Karpas-422 (cell line): Measurements from ENCODE around the gene HECTD2. TPM values are rescaled to one million over a fixed set of nuclear protein-coding genes. Genes with fewer than 3 reads are reported as not detected.

ENCODE experiments used
- DNase-seq: peaks from one replicate; pipeline ENCODE4 v3.0.0-alpha.2; 2015
- H2AFZ ChIP-seq: fragments of 200-600 bp; sonication (generic); 2 replicates; pipeline ENCODE4 v1.6.1; 2014; ENCODE audit warnings: antibody characterized with exemption, low read length, mixed read lengths
- H3K27ac ChIP-seq: fragments of 200-600 bp; sonication (generic); 2 replicates; pipeline ENCODE4 v1.5.1; 2014; ENCODE audit warnings: mild to moderate bottlenecking, low read length, moderate library complexity
- H3K27me3 ChIP-seq: fragments of 200-600 bp; sonication (generic); 2 replicates; pipeline ENCODE4 v1.6.1; 2014; ENCODE audit warnings: low read length, mixed read lengths
- H3K36me3 ChIP-seq: fragments of 200-600 bp; sonication (generic); 2 replicates; pipeline ENCODE4 v1.6.1; 2014; ENCODE audit warnings: low read length, mixed read lengths; ENCODE audit not compliant: insufficient read depth
- H3K4me1 ChIP-seq: fragments of 200-600 bp; sonication (generic); 2 replicates; pipeline ENCODE4 v1.6.1; 2014; ENCODE audit warnings: mild to moderate bottlenecking, low read length, mixed read lengths
- H3K4me2 ChIP-seq: fragments of 200-600 bp; sonication (generic); 2 replicates; pipeline ENCODE4 v1.6.1; 2014; ENCODE audit warnings: low read length, low read depth, mild to moderate bottlenecking; ENCODE audit not compliant: poor library complexity, severe bottlenecking
- H3K4me3 ChIP-seq: fragments of 200-600 bp; sonication (generic); 2 replicates; pipeline ENCODE4 v1.5.1; 2014; ENCODE audit warnings: mild to moderate bottlenecking, antibody characterized with exemption, low read length, mixed read lengths
- H3K79me2 ChIP-seq: fragments of 200-600 bp; sonication (generic); 2 replicates; pipeline ENCODE4 v1.6.1; 2014; ENCODE audit warnings: mild to moderate bottlenecking, low read length, mixed read lengths
- H3K9ac ChIP-seq: fragments of 200-600 bp; sonication (generic); 2 replicates; pipeline ENCODE4 v1.6.0; 2014; ENCODE audit warnings: low read length
- H3K9me2 ChIP-seq: fragments of 200-600 bp; sonication (generic), shearing (Covaris generic); replicated peaks from 2 replicates; pipeline ENCODE4 v1.6.0; 2014; ENCODE audit warnings: mild to moderate bottlenecking, low read length, moderate library complexity; ENCODE audit not compliant: insufficient read depth
- H3K9me3 ChIP-seq: fragments of 300-700, 200-600 bp; sonication (generic); 2 replicates; pipeline ENCODE4 v1.6.1; 2014; ENCODE audit warnings: low read length, mixed read lengths
- H4K20me1 ChIP-seq: fragments of 200-600 bp; sonication (generic); 2 replicates; pipeline ENCODE4 v1.6.1; 2014; ENCODE audit warnings: mild to moderate bottlenecking, antibody characterized with exemption, low read length, low read depth; ENCODE audit not compliant: insufficient read depth
- small RNA-seq: library from RNA; depleted of rRNA; stranded (forward); fragments of <200 nt; gene quantifications from one replicate; pipeline ENCODE3, GENCODE V24; 2014
- total RNA-seq: library from RNA; depleted of rRNA; stranded (reverse); fragments of >200 nt; shearing (Covaris generic); gene quantifications from 2 replicates; pipeline ENCODE4 v1.2.3, GENCODE V29; 2014; ENCODE audit warnings: low replicate concordance; rRNA removed

The HECTD2 gene
- total RNA-seq, 1 experiment from 2014 or later = 0.22 TPM

GRCh38 chr10:91564026-91564425, 153.9 kb downstream of the HECTD2 start:
- Histone ChIP-seq H2AFZ (no peak overlapping the region), H3K27ac (no peak overlapping the region), H3K36me3 (no peaks in the 10 kb centered on the region), H3K4me3 (no peak overlapping the region), H3K4me1 (no peaks in the 10 kb centered on the region), H3K9me2 (no peaks in the 10 kb centered on the region), H3K9ac (no peak overlapping the region), H3K4me2 (no peak overlapping the region), H3K79me2 (no peaks in the 10 kb centered on the region), H4K20me1 (no peaks in the 10 kb centered on the region), H3K9me3 (no peaks in the 10 kb centered on the region), H3K27me3 (no peaks in the 10 kb centered on the region)
- DNase-seq = no peak

Small RNA genes within 50 kb of the gene (small RNA-seq; reads per million reads assigned to genes)
- gene AL161798.1 (not detected), gene RPS27P1 (not detected)

Other genes starting within 250 kb of the HECTD2 start
- gene PCGF5, start 189.7 kb upstream of the HECTD2 start, total RNA-seq = 1.3 and 4.0 TPM in 2 replicates
- not detected in 2 replicates for gene PPP1R3C, start 222.7 kb downstream of the HECTD2 start, total RNA-seq